PC-3 (cell line): ENCODE data around the gene FBXO45. TPM values are rescaled to one million over a fixed set of nuclear protein-coding genes. Genes with fewer than 3 reads are reported as not detected.

Experiments used
- ATAC-seq: fragments of 200-7000 bp; cut with Tn5 transposase; 2 replicates; pipeline ENCODE4 v1.9.1; 2020; ENCODE audit warnings: mild to moderate bottlenecking, moderate library complexity
- BruUV-seq: library from RNA; stranded (reverse); fragments of 400-500 nt; replicated peaks from 2 replicates; lab custom pipeline; 2021; lab: Mats Ljungman, UMichigan
- CTCF ChIA-PET: fragments of 300-600 bp; sonication (Branson Sonifier 250); formaldehyde crosslinking; loops from one replicate; lab custom pipeline; 2022; ENCODE audit warnings: antibody characterized with exemption; lab: Charles Lee
- POLR2A ChIA-PET: fragments of 300-600 bp; sonication (Branson Sonifier 250); formaldehyde crosslinking; loops from one replicate; lab custom pipeline; 2022; ENCODE audit warnings: antibody characterized with exemption; ENCODE audit not compliant: unreplicated experiment; lab: Charles Lee
- DNase-seq: peaks from one replicate; pipeline ENCODE4 v3.0.0-alpha.2; 2015
- H2AFZ ChIP-seq: fragments of 300-600 bp; sonication (generic); 2 replicates; pipeline ENCODE4 v1.6.0; 2016; ENCODE audit warnings: antibody characterized with exemption, low read length
- H3F3A ChIP-seq: fragments of 300-600 bp; sonication (generic); one replicate; pipeline ENCODE4 v1.6.0; 2017; ENCODE audit warnings: antibody characterized with exemption, low read length, control low read depth, mild to moderate bottlenecking; ENCODE audit not compliant: unreplicated experiment
- H3K27ac ChIP-seq: fragments of 300-600 bp; sonication (generic); 2 replicates; pipeline ENCODE4 v1.5.1; 2016; ENCODE audit warnings: mild to moderate bottlenecking, low read length
- H3K27me3 ChIP-seq: fragments of 300-600 bp; sonication (generic); 2 replicates; pipeline ENCODE4 v1.6.1; 2016; ENCODE audit warnings: low read length, mixed read lengths
- H3K36me3 ChIP-seq: fragments of 300-600 bp; sonication (generic); 2 replicates; pipeline ENCODE4 v1.6.1; 2016; ENCODE audit warnings: low read depth, mixed run types, low read length, mixed read lengths
- H3K4me1 ChIP-seq: fragments of 300-600 bp; sonication (generic); 2 replicates; pipeline ENCODE4 v1.5.1; 2016; ENCODE audit warnings: low read length; ENCODE audit not compliant: insufficient read depth
- H3K4me2 ChIP-seq: fragments of 300-600 bp; sonication (generic); 2 replicates; pipeline ENCODE4 v1.6.0; 2016; ENCODE audit warnings: low read length
- H3K4me3 ChIP-seq: fragments of 300-600 bp; sonication (generic); 2 replicates; pipeline ENCODE4 v1.5.1; 2016; ENCODE audit warnings: mild to moderate bottlenecking, low read length, mixed read lengths
- H3K79me2 ChIP-seq: fragments of 300-600 bp; sonication (generic); 2 replicates; pipeline ENCODE4 v1.6.1; 2017; ENCODE audit warnings: low read length, mixed read lengths
- H3K9ac ChIP-seq: fragments of 300-600 bp; sonication (generic); 2 replicates; pipeline ENCODE4 v1.6.0; 2016; ENCODE audit warnings: mild to moderate bottlenecking, low read length
- H3K9me2 ChIP-seq: fragments of 300-600 bp; sonication (generic); replicated peaks from 2 replicates; pipeline ENCODE4 v1.6.1; 2016; ENCODE audit warnings: mixed run types, low read length, mixed read lengths
- H3K9me3 ChIP-seq: fragments of 300-600 bp; sonication (generic); 2 replicates; pipeline ENCODE4 v1.6.1; 2016; ENCODE audit warnings: low read length, mixed read lengths
- H4K20me1 ChIP-seq: fragments of 300-600 bp; sonication (generic); 2 replicates; pipeline ENCODE4 v1.6.1; 2016; ENCODE audit warnings: low read length, mixed read lengths
- CTCF ChIP-seq: fragments of 300-600 bp; sonication (generic); conservative IDR thresholded peaks from 2 replicates; pipeline ENCODE4 v1.5.1; 2017; ENCODE audit warnings: antibody characterized with exemption, low read depth, mild to moderate bottlenecking, low read length
- EZH2 ChIP-seq: fragments of 300-600 bp; sonication (generic); IDR thresholded peaks from one replicate; pipeline ENCODE4 v1.6.1; 2017; ENCODE audit warnings: antibody characterized with exemption, mild to moderate bottlenecking, low read length; ENCODE audit not compliant: unreplicated experiment
- EZH2phosphoT487 ChIP-seq: fragments of 300-600 bp; sonication (generic); IDR thresholded peaks from 2 replicates; pipeline ENCODE4 v1.6.1; 2018; ENCODE audit warnings: mild to moderate bottlenecking, antibody characterized with exemption, low read length, borderline replicate concordance
- intact Hi-C: fragments of 100-400 bp; cut with micrococcal nuclease; formaldehyde crosslinking; loops from 2 replicates; pipeline ENCODE4 v1.9.0; 2023
- total RNA-seq: library from RNA; depleted of rRNA; stranded (reverse); fragments of >200 nt; gene quantifications from 2 replicates; pipeline ENCODE4 v1.2.3, GENCODE V29; 2014

FBXO45 gene
- total RNA-seq, 1 experiment from 2014 or later = 20.8 TPM

GRCh38 chr3:196627918-196628231 is 59.4 kb downstream of the FBXO45 start:
- H3K79me2 ChIP-seq = no peaks in the 10 kb centered on the region
- no peak for DNase-seq
- no peak for TF ChIP-seq CTCF
- no peak for TF ChIP-seq EZH2phosphoT487
- no peak for TF ChIP-seq EZH2
- ChIA-PET CTCF (no interaction called here), POLR2A (no interaction called here)
- H3K9ac ChIP-seq = no peak overlapping the region
- H4K20me1 ChIP-seq = no peaks in the 10 kb centered on the region
- H3K4me2 ChIP-seq = peak overlapping the region; percentile 29; the same call in 1 of the 2 replicates
- H3K27ac ChIP-seq = no peak overlapping the region
- intact Hi-C loops = no loop called here
- H3K9me3 ChIP-seq = no peaks in the 10 kb centered on the region
- no peak overlapping the region for H3K4me3 ChIP-seq
- H2AFZ ChIP-seq = peak overlapping the region; percentile 52; the same call in 1 of the 2 replicates
- no peaks in the 10 kb centered on the region for H3K36me3 ChIP-seq
- H3K9me2 ChIP-seq = 0 out of 2 replicates have a peak, but pooled peaks cover 2% of the 10 kb centered on the region
- no peaks in the 10 kb centered on the region for H3K27me3 ChIP-seq
- BruUV-seq = no TSS peak
- no peaks in the 10 kb centered on the region for H3F3A ChIP-seq
- no peak for ATAC-seq
- peaks cover 21% of the 10 kb centered on the region for H3K4me1 ChIP-seq

GRCh38 chr3:196629228-196629627 is 60.8 kb downstream of the FBXO45 start:
- Histone ChIP-seq H3K4me2 (no peak overlapping the region), H3K79me2 (no peaks in the 10 kb centered on the region), H3K9me2 (0 out of 2 replicates have a peak, but pooled peaks cover 2% of the 10 kb centered on the region), H3K27me3 (no peaks in the 10 kb centered on the region), H3K9ac (no peak overlapping the region), H3K27ac (no peak overlapping the region), H2AFZ (no peak overlapping the region), H3F3A (no peaks in the 10 kb centered on the region), H3K4me1 (peaks cover 28% of the 10 kb centered on the region), H3K36me3 (no peaks in the 10 kb centered on the region), H3K4me3 (no peak overlapping the region), H3K9me3 (no peaks in the 10 kb centered on the region), H4K20me1 (no peaks in the 10 kb centered on the region)
- no TSS peak for BruUV-seq
- TF ChIP-seq CTCF (no peak), EZH2 (no peak), EZH2phosphoT487 (no peak)
- CTCF ChIA-PET = interaction anchor here (0.6 kb wide), 1 partner anchor 321 kb away, joined by 3 read pairs; no protein-coding TSS in a partner anchor
- DNase-seq (no peak), ATAC-seq (no peak)
- POLR2A ChIA-PET = no interaction called here
- intact Hi-C loops = no loop called here

GRCh38 chr3:196631682-196632045 is 63.2 kb downstream of the FBXO45 start:
- H3K9me3 ChIP-seq = no peaks in the 10 kb centered on the region
- DNase-seq (no peak), ATAC-seq (no peak)
- TF ChIP-seq CTCF (no peak), EZH2phosphoT487 (no peak)
- peaks cover 28% of the 10 kb centered on the region for H3K4me1 ChIP-seq
- BruUV-seq = TSS peak; percentile 38
- POLR2A ChIA-PET = interaction anchor here (0.6 to 0.7 kb wide), 2 partner anchors 14 to 19 kb away, joined by 3 to 15 read pairs; no protein-coding TSS in a partner anchor
- no peaks in the 10 kb centered on the region for H3F3A ChIP-seq
- intact Hi-C loops = no loop called here
- peak overlapping the region; percentile 88 for H2AFZ ChIP-seq
- H3K9ac ChIP-seq = peak overlapping the region; percentile 87
- H4K20me1 ChIP-seq = no peaks in the 10 kb centered on the region
- no peaks in the 10 kb centered on the region for H3K9me2 ChIP-seq
- CTCF ChIA-PET = interaction anchor here (0.5 to 1.1 kb wide), 2 partner anchors 22 to 177 kb away, joined by 3 to 6 read pairs; no protein-coding TSS in a partner anchor
- H3K4me2 ChIP-seq = peak overlapping the region; percentile 83
- peak overlapping the region; percentile 60 for H3K27ac ChIP-seq
- H3K79me2 ChIP-seq = no peaks in the 10 kb centered on the region
- peak overlapping the region; percentile 71 for H3K4me3 ChIP-seq
- no peaks in the 10 kb centered on the region for H3K27me3 ChIP-seq
- H3K36me3 ChIP-seq = no peaks in the 10 kb centered on the region
